HCT116 (cell line): ENCODE data around the gene SOS1. TPM values are rescaled to one million over a fixed set of nuclear protein-coding genes. Genes with fewer than 3 reads are reported as not detected.

ENCODE experiments used
- ATAC-seq: fragments of 200-7000 bp; cut with Tn5 transposase; 2 replicates; pipeline ENCODE4 v1.9.1; 2020; ENCODE audit warnings: mild to moderate bottlenecking, moderate library complexity
- BruUV-seq: library from RNA; stranded (reverse); fragments of 400-500 nt; replicated peaks from 2 replicates; lab custom pipeline; 2021; lab: Mats Ljungman, UMichigan
- CTCF ChIA-PET: fragments of 300-600 bp; sonication (Branson Sonifier 250); formaldehyde crosslinking; loops from one replicate; lab custom pipeline; 2021; ENCODE audit warnings: antibody characterized with exemption; lab: Charles Lee
- POLR2A ChIA-PET: fragments of 300-600, 350-600 bp; sonication (Branson Sonifier 250); formaldehyde crosslinking; loops from one replicate; lab custom pipeline; 2021; ENCODE audit warnings: antibody characterized with exemption; lab: Charles Lee
- RAD21 ChIA-PET, 2 experiments: fragments of 300-600 bp; sonication (Branson Sonifier 250); formaldehyde crosslinking; loops; one replicate each; lab custom pipeline; 2023; ENCODE audit warnings: low total read pairs in 2 of 2; ENCODE audit not compliant: uncharacterized antibody in 2 of 2, unreplicated experiment in 2 of 2, low non-redundant PET in 1 of 2; lab: Charles Lee
- DNase-seq: peaks from one replicate; pipeline ENCODE4 v3.0.0-alpha.2; 2010; ENCODE audit warnings: low read depth, low spot score
- H2AFZ ChIP-seq: fragments of 200-600 bp; shearing (Covaris generic), sonication (generic); 2 replicates; pipeline ENCODE4 v1.6.1; 2017; ENCODE audit warnings: low read depth, mixed run types, mixed read lengths, antibody characterized with exemption, low read length; ENCODE audit not compliant: poor library complexity, severe bottlenecking
- H3K27ac ChIP-seq: 2 replicates; pipeline ENCODE4 v1.5.1; 2012; ENCODE audit warnings: low read depth, low read length
- H3K27me3 ChIP-seq: fragments of 200-600 bp; sonication (generic); 2 replicates; pipeline ENCODE4 v1.6.1; 2016; ENCODE audit warnings: mixed run types, low read length, mixed read lengths; ENCODE audit not compliant: insufficient read depth
- H3K36me3 ChIP-seq, 2 experiments: fragments of 200-500 bp in 1 of 2; fragments of 200-600 bp in 1 of 2; sonication (Bioruptor generic) in 1 of 2; sonication (generic) in 1 of 2; 2 replicates each; pipeline versions ENCODE4 v1.5.1 to v1.6.1; 2014 to 2016; ENCODE audit warnings: low read length in 2 of 2, inconsistent platforms in 1 of 2, mixed read lengths in 1 of 2, mixed run types in 1 of 2; ENCODE audit not compliant: insufficient read depth in 2 of 2, control insufficient read depth in 1 of 2
- H3K4me1 ChIP-seq, 2 experiments: fragments of 200-600 bp in 1 of 2; sonication (generic) in 1 of 2; 2 replicates each; pipeline versions ENCODE4 v1.5.1 to v1.6.1; 2012 to 2017; ENCODE audit warnings: low read length in 2 of 2, inconsistent platforms in 1 of 2, mild to moderate bottlenecking in 1 of 2, mixed read lengths in 1 of 2, mixed run types in 1 of 2, moderate library complexity in 1 of 2; ENCODE audit not compliant: insufficient read depth in 2 of 2, control insufficient read depth in 1 of 2
- H3K4me2 ChIP-seq: fragments of 200-600 bp; sonication (generic); 2 replicates; pipeline ENCODE4 v1.6.1; 2017; ENCODE audit warnings: mixed run types, low read length, mixed read lengths
- H3K4me3 ChIP-seq, 2 experiments: fragments of 200-600 bp in 1 of 2; sonication (generic) in 1 of 2; replicated peaks in 1 of 2; 2 replicates each; pipeline ENCODE4 v1.5.1; 2011 to 2016; ENCODE audit warnings: low read length in 2 of 2, control low read depth in 1 of 2, low read depth in 1 of 2, mild to moderate bottlenecking in 1 of 2, mixed read lengths in 1 of 2, mixed run types in 1 of 2
- H3K79me2 ChIP-seq: fragments of 200-600 bp; sonication (generic); 2 replicates; pipeline ENCODE4 v1.6.1; 2017; ENCODE audit warnings: mild to moderate bottlenecking, mixed run types, low read length, moderate library complexity, mixed read lengths; ENCODE audit not compliant: insufficient read depth
- H3K9ac ChIP-seq: fragments of 200-600 bp; sonication (generic); 2 replicates; pipeline ENCODE4 v1.6.1; 2016; ENCODE audit warnings: low read length, mixed read lengths
- H3K9me2 ChIP-seq: fragments of 200-600 bp; sonication (generic), shearing (Covaris generic); 2 replicates; pipeline ENCODE4 v1.6.1; 2017; ENCODE audit warnings: mixed run types, mild to moderate bottlenecking, moderate library complexity; ENCODE audit not compliant: insufficient read depth
- H3K9me3 ChIP-seq, 2 experiments: fragments of 200-500 bp in 1 of 2; fragments of 200-600 bp in 1 of 2; sonication (Bioruptor generic) in 1 of 2; sonication (generic) in 1 of 2; 2 replicates each; pipeline ENCODE4 v1.6.1; 2014 to 2017; ENCODE audit warnings: low read length in 2 of 2, mixed read lengths in 2 of 2, inconsistent platforms in 1 of 2, low read depth in 1 of 2, mild to moderate bottlenecking in 1 of 2, mixed run types in 1 of 2, moderate library complexity in 1 of 2; ENCODE audit not compliant: control insufficient read depth in 1 of 2, insufficient read depth in 1 of 2
- H4K20me1 ChIP-seq: fragments of 200-600 bp; sonication (generic), shearing (Covaris generic); 2 replicates; pipeline ENCODE4 v1.6.1; 2017; ENCODE audit warnings: mixed run types, mild to moderate bottlenecking, moderate library complexity; ENCODE audit not compliant: insufficient read depth
- EGR1 ChIP-seq: IDR thresholded peaks from 2 replicates; pipeline ENCODE4 v1.6.1; 2012; ENCODE audit warnings: low read depth
- ELF1 ChIP-seq: IDR thresholded peaks from 2 replicates; pipeline ENCODE4 v1.6.1; 2012; ENCODE audit warnings: low read depth, borderline replicate concordance
- EZH2 ChIP-seq: fragments of 200-600 bp; sonication (generic); IDR thresholded peaks from 2 replicates; pipeline ENCODE4 v1.6.1; 2017; ENCODE audit warnings: antibody characterized with exemption, mixed run types
- EZH2phosphoT487 ChIP-seq: fragments of 200-600 bp; IDR thresholded peaks from 2 replicates; pipeline ENCODE4 v1.6.1; 2018; ENCODE audit warnings: antibody characterized with exemption, borderline replicate concordance
- FOSL1 ChIP-seq: IDR thresholded peaks from 2 replicates; pipeline ENCODE4 v1.6.1; 2012; ENCODE audit warnings: low read depth
- POLR2AphosphoS5 ChIP-seq: IDR thresholded peaks from 2 replicates; pipeline ENCODE4 v1.6.1; 2011; ENCODE audit warnings: mild to moderate bottlenecking, low read depth, low read length, moderate library complexity
- RAD21 ChIP-seq: IDR thresholded peaks from 2 replicates; pipeline ENCODE4 v1.6.1; 2012; ENCODE audit warnings: low read depth, mild to moderate bottlenecking
- SIN3A ChIP-seq: IDR thresholded peaks from 2 replicates; pipeline ENCODE4 v1.6.1; 2012; ENCODE audit warnings: low read depth
- SP1 ChIP-seq: IDR thresholded peaks from 2 replicates; pipeline ENCODE4 v1.6.1; 2012; ENCODE audit warnings: low read depth
- SRF ChIP-seq: IDR thresholded peaks from 2 replicates; pipeline ENCODE4 v1.6.1; 2012; ENCODE audit warnings: low read depth
- TCF7L2 ChIP-seq: IDR thresholded peaks from 2 replicates; pipeline ENCODE4 v1.7.0; 2011; ENCODE audit warnings: borderline replicate concordance, inconsistent platforms; ENCODE audit not compliant: insufficient read depth, insufficient read length; ENCODE audit errors: extremely low read depth
- intact Hi-C: fragments of 100-400 bp; cut with micrococcal nuclease; formaldehyde crosslinking; loops from 2 replicates; pipeline ENCODE4 v1.10.0; 2022
- total RNA-seq: library from RNA; stranded (reverse); gene quantifications from one replicate; pipeline ENCODE4 v1.2.1, GENCODE V29; 2021; ENCODE audit not compliant: unreplicated experiment
- TF ChIP-seq, protein P1 (sequence below), 3 experiments: fragments of 200-600 bp in 1 of 3; sonication (generic) in 1 of 3; IDR thresholded peaks in 2 of 3; conservative IDR thresholded peaks in 1 of 3; 2 replicates each; pipeline ENCODE4 v1.5.1; 2012 to 2017; ENCODE audit warnings: low read depth in 2 of 3, low read length in 2 of 3, antibody characterized with exemption in 1 of 3, borderline replicate concordance in 1 of 3, control low read depth in 1 of 3, mild to moderate bottlenecking in 1 of 3, mixed read lengths in 1 of 3, mixed run types in 1 of 3, moderate library complexity in 1 of 3; ENCODE audit not compliant: insufficient read depth in 1 of 3
- TF ChIP-seq, protein P2 (sequence below): IDR thresholded peaks from 2 replicates; pipeline ENCODE4 v1.6.1; 2012
- TF ChIP-seq, protein P3 (sequence below): IDR thresholded peaks from 2 replicates; pipeline ENCODE4 v1.6.1; 2011; ENCODE audit warnings: mild to moderate bottlenecking, low read length, moderate library complexity; ENCODE audit not compliant: insufficient replicate concordance; ENCODE audit errors: extremely low read depth

The SOS1 gene
- total RNA-seq, 1 experiment from 2014 or later = 19.4 TPM

DNA sequence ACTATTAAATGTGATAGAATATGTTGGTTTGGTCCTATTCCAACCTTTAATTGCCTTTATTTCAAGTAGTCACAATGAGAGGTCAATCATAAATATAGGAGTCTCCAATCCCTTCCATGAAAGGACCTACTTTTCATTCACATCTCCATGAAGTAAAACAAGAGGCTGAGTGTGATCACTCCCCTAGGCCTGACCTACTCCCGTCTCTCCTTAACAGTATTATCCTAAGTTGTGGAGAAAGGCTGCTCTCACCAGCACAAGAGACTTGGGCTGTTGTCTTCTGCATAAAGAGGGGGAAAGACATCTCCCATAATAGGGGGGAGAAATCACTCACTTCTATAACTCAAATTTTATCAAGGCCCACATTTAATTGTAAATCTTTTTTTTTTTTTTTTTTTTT lies 105.4 kb downstream of the SOS1 start:
- intact Hi-C loops = no loop called here
- Histone ChIP-seq H3K4me2 (no peak overlapping the region), H3K4me1 (no peaks in the 10 kb centered on the region), H3K27me3 (no peaks in the 10 kb centered on the region), H3K27ac (no peak overlapping the region), H3K9me3 (no peaks in the 10 kb centered on the region), H2AFZ (no peak overlapping the region), H3K36me3 (no peaks in the 10 kb centered on the region), H3K79me2 (no peaks in the 10 kb centered on the region), H4K20me1 (no peaks in the 10 kb centered on the region), H3K9me2 (no peaks in the 10 kb centered on the region), H3K9ac (no peak overlapping the region), H3K4me3 (no peak overlapping the region)
- BruUV-seq = no TSS peak
- no peak for DNase-seq
- RAD21 ChIA-PET = no interaction called here
- CTCF ChIA-PET = interaction anchor here (1.4 kb wide), 1 partner anchor 68 kb away, joined by 3 read pairs; no protein-coding TSS in a partner anchor
- no peak for ATAC-seq
- TF ChIP-seq POLR2AphosphoS5 = no peak
- TF ChIP-seq SRF = no peak
- no peak for TF ChIP-seq RAD21
- no peak for TF ChIP-seq FOSL1
- TF ChIP-seq SIN3A = no peak
- TF ChIP-seq TCF7L2 = no peak
- no peak for TF ChIP-seq EGR1
- TF ChIP-seq, protein P1, sequence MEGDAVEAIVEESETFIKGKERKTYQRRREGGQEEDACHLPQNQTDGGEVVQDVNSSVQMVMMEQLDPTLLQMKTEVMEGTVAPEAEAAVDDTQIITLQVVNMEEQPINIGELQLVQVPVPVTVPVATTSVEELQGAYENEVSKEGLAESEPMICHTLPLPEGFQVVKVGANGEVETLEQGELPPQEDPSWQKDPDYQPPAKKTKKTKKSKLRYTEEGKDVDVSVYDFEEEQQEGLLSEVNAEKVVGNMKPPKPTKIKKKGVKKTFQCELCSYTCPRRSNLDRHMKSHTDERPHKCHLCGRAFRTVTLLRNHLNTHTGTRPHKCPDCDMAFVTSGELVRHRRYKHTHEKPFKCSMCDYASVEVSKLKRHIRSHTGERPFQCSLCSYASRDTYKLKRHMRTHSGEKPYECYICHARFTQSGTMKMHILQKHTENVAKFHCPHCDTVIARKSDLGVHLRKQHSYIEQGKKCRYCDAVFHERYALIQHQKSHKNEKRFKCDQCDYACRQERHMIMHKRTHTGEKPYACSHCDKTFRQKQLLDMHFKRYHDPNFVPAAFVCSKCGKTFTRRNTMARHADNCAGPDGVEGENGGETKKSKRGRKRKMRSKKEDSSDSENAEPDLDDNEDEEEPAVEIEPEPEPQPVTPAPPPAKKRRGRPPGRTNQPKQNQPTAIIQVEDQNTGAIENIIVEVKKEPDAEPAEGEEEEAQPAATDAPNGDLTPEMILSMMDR (IDR thresholded peaks at IDR 0.05 in 2 of 3, conservative IDR thresholded peaks at IDR 0.05 in 1 of 3; ENCODE audit: borderline replicate concordance in 1 of 3, insufficient read depth in 1 of 3, low read depth in 2 of 3, low read length in 2 of 3) = no peak
- TF ChIP-seq, protein P2, sequence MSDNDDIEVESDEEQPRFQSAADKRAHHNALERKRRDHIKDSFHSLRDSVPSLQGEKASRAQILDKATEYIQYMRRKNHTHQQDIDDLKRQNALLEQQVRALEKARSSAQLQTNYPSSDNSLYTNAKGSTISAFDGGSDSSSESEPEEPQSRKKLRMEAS = no peak
- TF ChIP-seq ELF1 = no peak
- TF ChIP-seq SP1 = no peak
- no peak for TF ChIP-seq EZH2phosphoT487
- TF ChIP-seq, protein P3, sequence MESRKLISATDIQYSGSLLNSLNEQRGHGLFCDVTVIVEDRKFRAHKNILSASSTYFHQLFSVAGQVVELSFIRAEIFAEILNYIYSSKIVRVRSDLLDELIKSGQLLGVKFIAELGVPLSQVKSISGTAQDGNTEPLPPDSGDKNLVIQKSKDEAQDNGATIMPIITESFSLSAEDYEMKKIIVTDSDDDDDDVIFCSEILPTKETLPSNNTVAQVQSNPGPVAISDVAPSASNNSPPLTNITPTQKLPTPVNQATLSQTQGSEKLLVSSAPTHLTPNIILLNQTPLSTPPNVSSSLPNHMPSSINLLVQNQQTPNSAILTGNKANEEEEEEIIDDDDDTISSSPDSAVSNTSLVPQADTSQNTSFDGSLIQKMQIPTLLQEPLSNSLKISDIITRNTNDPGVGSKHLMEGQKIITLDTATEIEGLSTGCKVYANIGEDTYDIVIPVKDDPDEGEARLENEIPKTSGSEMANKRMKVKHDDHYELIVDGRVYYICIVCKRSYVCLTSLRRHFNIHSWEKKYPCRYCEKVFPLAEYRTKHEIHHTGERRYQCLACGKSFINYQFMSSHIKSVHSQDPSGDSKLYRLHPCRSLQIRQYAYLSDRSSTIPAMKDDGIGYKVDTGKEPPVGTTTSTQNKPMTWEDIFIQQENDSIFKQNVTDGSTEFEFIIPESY = no peak
- TF ChIP-seq EZH2 = no peak
- POLR2A ChIA-PET = no interaction called here
